ENCODE results near the gene CEMIP. TPM values are rescaled to one million over a fixed set of nuclear protein-coding genes. Genes with fewer than 3 reads are reported as not detected.

CEMIP gene
- total and polyA plus RNA-seq, 2 of the 13 experiments (the other 11 are each of a cell fraction or from before 2014, with no cell fraction given) = 4.3 to 28.5 TPM

DNA sequence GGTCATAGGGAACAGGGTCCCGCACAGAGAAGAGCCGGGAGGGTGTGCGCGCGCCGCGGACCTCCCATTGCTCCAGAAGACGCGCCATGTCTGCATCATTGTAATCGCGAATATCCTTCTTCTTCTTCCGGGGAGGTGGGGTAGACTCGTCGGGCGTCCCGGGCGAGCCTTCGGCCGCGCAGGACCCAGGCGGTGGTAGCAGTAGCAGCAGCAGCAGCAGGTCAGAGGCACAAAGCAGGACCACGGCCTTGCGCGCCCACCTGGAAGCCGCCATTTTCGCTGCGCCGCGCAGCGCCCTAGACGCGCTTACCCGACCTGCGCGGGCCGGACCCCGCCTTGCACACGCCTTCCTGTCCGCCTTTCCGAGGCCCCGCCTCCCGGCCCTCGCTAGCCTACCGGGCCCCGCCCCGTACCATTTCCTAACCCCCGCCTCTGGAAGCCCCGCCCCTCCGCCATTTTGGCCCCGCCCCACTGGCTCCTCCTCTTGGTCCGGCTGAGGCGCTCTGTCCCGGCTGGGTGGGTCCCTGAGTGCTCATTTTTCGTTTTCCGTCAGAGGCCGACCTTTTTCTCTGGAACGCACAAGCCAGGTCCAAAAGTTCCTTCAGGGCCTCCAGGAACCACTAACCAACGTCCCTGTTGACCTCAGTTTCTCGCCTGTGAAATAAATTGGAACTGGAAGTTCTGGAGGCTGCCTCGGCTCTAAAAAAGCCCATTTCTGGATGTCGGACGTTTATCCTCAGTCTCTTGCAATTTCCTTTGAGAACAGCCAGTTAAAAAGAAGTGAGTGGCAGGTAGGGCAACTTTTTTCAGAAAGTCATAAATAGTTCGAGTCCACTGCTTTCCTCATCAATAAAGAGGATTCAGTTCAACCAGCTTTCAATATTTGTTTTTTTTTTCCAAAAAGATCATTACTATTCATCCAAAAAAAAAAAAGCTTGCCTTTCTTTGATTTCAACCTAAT is 210.6 kb downstream of the CEMIP start, which contains the start of gene MESD (continued):
- TF ChIP-seq NFE2L1 (CRISPR knock-in tag; IDR thresholded peaks at IDR 0.05; ENCODE audit: borderline replicate concordance) (no peak), ZNF430 (CRISPR knock-in tag; IDR thresholded peaks at IDR 0.05) (no peak), ZKSCAN5 (CRISPR knock-in tag; IDR thresholded peaks at IDR 0.05) (no peak), ZNF782 (CRISPR knock-in tag; IDR thresholded peaks at IDR 0.05; ENCODE audit: borderline replicate concordance) (0 out of 2 replicates have a peak, but pooled peaks have one; percentile 29), ZNF773 (CRISPR knock-in tag; IDR thresholded peaks at IDR 0.05; ENCODE audit: borderline replicate concordance) (no peak), SYNCRIP (IDR thresholded peaks at IDR 0.05; ENCODE audit: insufficient read depth, low read depth, low read length) (no peak), NCOA5 (CRISPR knock-in tag; IDR thresholded peaks at IDR 0.05) (no peak), ZNF235 (CRISPR knock-in tag; IDR thresholded peaks at IDR 0.05; ENCODE audit: borderline replicate concordance) (no peak), MED13 (CRISPR knock-in tag; IDR thresholded peaks at IDR 0.05) (no peak), TBX2 (CRISPR knock-in tag; IDR thresholded peaks at IDR 0.05; ENCODE audit: borderline replicate concordance) (no peak), RNF2 (conservative IDR thresholded peaks at IDR 0.05; ENCODE audit: low read depth) (no peak), ZNF772 (CRISPR knock-in tag; IDR thresholded peaks at IDR 0.05) (no peak), ZEB1 (IDR thresholded peaks at IDR 0.05; ENCODE audit: insufficient replicate concordance, low read depth) (no peak), NFKB2 (CRISPR knock-in tag; IDR thresholded peaks at IDR 0.05; ENCODE audit: borderline replicate concordance) (peak; percentile 87; the same call in 1 of the 2 replicates), FOXK2 (IDR thresholded peaks at IDR 0.05) (no peak), ZNF724P (CRISPR knock-in tag; IDR thresholded peaks at IDR 0.05; ENCODE audit: borderline replicate concordance) (no peak), CCDC6 (CRISPR knock-in tag; IDR thresholded peaks at IDR 0.05) (0 out of 2 replicates have a peak, but pooled peaks have one; percentile 52), TSC22D2 (CRISPR knock-in tag; IDR thresholded peaks at IDR 0.05; ENCODE audit: borderline replicate concordance) (no peak), YEATS4 (CRISPR knock-in tag; IDR thresholded peaks at IDR 0.05; ENCODE audit: borderline replicate concordance) (peak; percentile 79), HMG20B (CRISPR knock-in tag; conservative IDR thresholded peaks at IDR 0.05) (0 out of 2 replicates have a peak, but pooled peaks have one; percentile 29), ZNF660 (CRISPR knock-in tag; IDR thresholded peaks at IDR 0.05; ENCODE audit: borderline replicate concordance, low read depth) (no peak; the same call in 1 of the 2 replicates), SAP130 (CRISPR knock-in tag; IDR thresholded peaks at IDR 0.05; ENCODE audit: low read depth) (peak; percentile 78), HNF4G (IDR thresholded peaks at IDR 0.05; ENCODE audit: borderline replicate concordance, low read depth, low read length) (no peak), HNF4G (CRISPR knock-in tag; IDR thresholded peaks at IDR 0.05; ENCODE audit: borderline replicate concordance, low read depth) (no peak), EEA1 (CRISPR knock-in tag; IDR thresholded peaks at IDR 0.05; ENCODE audit: borderline replicate concordance) (no peak), TP53 (CRISPR knock-in tag; conservative IDR thresholded peaks at IDR 0.05) (no peak)
- TF ChIP-seq, protein P1, sequence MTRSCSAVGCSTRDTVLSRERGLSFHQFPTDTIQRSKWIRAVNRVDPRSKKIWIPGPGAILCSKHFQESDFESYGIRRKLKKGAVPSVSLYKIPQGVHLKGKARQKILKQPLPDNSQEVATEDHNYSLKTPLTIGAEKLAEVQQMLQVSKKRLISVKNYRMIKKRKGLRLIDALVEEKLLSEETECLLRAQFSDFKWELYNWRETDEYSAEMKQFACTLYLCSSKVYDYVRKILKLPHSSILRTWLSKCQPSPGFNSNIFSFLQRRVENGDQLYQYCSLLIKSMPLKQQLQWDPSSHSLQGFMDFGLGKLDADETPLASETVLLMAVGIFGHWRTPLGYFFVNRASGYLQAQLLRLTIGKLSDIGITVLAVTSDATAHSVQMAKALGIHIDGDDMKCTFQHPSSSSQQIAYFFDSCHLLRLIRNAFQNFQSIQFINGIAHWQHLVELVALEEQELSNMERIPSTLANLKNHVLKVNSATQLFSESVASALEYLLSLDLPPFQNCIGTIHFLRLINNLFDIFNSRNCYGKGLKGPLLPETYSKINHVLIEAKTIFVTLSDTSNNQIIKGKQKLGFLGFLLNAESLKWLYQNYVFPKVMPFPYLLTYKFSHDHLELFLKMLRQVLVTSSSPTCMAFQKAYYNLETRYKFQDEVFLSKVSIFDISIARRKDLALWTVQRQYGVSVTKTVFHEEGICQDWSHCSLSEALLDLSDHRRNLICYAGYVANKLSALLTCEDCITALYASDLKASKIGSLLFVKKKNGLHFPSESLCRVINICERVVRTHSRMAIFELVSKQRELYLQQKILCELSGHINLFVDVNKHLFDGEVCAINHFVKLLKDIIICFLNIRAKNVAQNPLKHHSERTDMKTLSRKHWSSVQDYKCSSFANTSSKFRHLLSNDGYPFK (CRISPR knock-in tag; IDR thresholded peaks at IDR 0.05; ENCODE audit: borderline replicate concordance) = peak; percentile 82; the same call in 1 of the 2 replicates
- TF ChIP-seq, protein P2, sequence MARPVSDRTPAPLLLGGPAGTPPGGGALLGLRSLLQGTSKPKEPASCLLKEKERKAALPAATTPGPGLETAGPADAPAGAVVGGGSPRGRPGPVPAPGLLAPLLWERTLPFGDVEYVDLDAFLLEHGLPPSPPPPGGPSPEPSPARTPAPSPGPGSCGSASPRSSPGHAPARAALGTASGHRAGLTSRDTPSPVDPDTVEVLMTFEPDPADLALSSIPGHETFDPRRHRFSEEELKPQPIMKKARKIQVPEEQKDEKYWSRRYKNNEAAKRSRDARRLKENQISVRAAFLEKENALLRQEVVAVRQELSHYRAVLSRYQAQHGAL (CRISPR knock-in tag; IDR thresholded peaks at IDR 0.05; ENCODE audit: not compliant biosample characterization) = no peak
